Activated CD4-positive, alpha-beta T cell treated with anti-CD3 and anti-CD28 coated beads, Interleukin-2, amount 50 U/mL, for 4 hours (primary cell): Measurements from ENCODE around the gene EDNRA.

Experiments used
- DNase-seq, 2 experiments: peaks; one replicate each; pipeline ENCODE4 v3.0.0-alpha.2; 2020

The EDNRA gene

DNA sequence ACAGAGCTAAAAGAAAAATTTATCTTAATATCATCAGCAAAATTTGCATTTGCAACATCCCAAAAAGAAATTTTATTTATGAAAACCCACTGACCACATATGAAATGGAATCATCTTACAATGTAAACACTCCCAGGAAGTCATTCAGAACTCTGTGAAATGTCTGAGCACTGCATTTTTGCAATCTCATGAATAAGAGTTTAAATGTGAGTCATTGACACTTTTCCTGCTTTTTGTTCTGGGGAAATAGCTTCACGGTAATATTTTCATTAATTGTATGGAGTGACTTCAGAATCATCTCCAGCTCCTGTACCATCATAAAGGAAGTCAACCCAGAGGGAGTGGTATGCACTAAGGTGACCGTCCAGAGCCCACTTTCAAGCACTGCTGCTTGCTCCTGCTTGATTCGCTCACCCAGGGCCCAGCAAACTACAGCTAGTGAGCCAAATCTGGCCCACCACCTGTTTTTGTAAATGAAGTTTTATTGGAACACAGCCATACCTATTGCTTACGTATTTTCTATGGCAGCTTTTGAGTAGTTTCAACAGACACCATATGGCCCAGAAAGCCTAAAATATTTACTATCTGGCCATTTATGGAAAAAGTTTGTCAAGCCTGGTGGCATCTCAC is 17.2 kb downstream of the EDNRA start:
- no peak for DNase-seq

DNA sequence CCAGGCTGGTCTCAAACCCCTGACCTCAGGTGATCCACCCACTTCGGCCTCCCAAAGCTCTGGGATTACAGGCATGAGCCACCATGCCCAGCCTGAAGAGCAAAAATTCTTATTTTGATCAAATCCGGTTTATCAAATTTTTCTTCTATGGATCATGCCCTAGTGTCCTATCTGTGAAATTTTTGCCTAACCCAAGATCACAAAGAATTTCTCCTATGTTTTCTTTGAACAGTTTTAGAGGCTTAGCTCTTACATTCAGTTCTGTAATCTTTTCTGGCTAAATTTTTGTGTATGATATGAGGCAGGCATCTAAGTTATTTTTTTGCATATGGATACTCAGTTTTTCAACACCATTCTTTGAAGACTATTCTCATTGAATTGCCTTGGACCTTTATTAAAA is 27.4 kb downstream of the EDNRA start:
- DNase-seq, result no peak

DNA sequence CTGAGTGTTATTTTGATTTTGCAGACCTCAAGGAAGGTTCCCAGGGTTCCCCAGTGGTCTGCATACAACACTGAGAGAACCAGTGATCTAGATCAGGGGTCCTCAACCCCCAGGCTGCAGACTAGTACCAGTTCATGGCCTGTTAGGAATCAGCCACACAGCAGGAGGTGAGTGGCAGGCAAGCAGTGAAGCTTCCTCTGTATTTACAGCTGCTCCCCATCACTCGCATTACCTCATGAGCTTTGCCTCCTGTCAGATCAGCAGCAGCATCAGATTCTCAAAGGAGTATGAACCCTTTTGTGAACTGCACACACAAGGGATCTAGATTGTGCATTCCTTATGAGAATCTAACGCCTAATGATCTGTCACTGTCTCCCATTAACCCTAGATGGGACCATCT is 28.5 kb downstream of the EDNRA start:
- no peak for DNase-seq

DNA sequence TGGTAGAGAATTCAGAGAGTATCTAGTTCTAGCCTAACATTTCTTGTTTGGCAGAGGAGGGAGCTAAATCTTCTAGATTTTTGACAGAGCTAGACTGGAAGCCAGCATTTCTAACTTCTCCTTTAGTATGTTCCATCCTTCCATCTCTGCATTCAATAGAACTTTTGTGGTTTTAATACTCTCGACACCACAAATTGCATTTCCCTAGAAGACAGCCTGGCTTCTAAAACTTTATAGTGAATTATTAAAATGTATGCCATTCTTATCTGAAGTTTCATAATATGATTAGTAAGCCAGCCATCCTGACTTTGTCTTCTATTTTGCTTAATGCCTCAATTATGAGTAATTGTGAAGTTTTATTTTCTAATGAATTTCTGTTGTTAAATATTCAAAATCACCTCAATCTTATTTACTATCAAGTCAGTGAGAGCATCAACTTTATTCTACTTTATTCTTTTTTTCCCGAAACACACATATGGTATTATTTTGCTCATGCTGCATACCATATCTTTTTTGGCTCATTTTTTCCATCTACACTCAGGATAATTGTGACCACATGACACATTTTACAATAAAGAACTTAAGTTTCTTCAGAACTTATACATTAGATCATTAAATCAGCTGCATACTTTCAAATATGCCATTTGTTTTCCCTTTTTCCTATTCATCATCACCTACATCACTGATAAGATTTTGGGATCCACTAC is 30.2 kb downstream of the EDNRA start:
- DNase-seq, result no peak

DNA sequence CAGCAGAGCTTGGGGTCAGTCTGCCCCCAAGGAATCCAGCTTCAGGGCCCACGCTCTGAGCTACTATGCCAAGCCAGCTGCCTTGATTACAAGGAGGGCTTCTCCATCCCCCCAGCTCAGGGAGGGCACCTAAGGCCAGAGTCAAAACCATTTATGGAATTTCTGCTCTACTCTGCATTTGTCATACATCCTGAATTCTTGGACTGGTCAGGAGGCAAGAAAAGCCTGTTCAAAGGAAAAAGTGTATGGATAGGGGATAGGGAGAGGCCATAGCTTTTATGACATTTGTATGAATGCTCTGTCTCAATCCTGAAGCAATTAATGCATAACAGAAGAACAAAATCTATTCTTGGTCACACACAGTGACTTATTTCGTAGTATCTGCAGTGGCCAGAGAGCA is 32.2 kb downstream of the EDNRA start:
- DNase-seq, result no peak

DNA sequence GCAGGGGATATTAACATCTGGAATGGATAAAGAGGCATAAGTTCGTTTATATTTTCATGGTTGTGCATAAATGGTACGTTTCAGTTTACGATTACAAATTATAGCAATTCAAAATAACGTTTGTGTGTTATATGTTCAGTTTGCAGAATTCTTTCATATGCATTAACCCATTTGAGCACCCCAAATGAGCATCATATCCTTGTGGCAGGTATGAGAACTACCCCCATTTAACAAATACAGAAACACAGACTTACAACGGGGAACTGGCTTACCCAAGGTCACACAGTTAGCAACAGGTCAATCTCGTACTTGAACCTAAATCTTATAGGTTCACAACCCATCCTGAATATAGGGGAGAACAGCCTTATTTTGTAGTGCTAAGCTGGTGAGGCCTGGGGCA is 33.1 kb downstream of the EDNRA start:
- no peak for DNase-seq

DNA sequence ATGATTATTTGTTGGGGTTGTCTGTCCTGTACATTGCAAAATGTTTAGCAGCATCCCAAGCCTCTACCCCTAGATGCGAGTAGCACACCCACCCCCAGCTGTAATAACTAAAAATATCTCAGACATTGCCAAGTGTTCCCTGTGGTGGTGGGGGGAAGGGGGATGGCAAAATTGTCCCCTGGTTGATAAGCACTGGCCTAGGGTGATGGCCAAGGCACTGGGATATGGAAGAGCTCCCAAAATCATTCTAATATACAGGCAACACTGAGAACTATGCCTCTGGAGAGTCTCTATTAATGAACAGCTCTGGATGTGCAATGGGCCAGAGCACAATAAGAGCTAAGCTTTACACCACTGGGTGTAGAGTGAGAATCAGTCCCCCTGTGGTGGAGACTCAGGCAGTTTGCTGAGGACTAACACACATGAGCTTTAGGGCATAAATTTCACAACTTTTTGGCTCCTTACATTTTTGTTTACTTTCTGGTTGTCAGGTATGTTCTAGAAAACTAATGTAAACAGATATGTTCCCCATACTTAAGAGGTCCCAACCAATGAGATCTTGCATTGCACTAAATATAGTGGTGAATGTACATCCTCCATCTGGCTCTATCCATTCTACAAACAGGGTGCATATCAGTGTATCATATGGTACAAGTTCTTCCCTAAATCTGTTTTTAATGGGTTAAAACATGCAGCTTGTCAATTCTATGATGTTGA is 34.5 kb downstream of the EDNRA start:
- DNase-seq, result no peak

DNA sequence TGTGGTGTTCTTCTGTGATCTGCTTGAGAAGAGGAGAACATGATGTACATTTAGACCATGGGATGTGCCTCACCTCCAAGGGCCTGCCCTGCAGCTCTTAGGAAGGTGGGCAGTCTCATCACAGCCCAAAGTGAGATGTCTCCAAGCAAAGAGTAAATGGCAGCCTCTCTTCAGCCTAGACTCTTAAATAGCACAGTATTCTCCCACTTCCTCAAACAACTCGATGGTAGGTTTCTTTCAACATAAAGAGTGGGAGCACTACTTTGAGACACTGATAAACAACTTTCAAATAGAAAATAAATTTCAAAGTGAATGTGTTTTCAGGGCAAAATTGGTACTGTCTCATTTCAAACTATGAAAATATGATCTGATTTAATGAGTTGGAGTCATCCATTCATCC is 35.2 kb downstream of the EDNRA start:
- no peak for DNase-seq

DNA sequence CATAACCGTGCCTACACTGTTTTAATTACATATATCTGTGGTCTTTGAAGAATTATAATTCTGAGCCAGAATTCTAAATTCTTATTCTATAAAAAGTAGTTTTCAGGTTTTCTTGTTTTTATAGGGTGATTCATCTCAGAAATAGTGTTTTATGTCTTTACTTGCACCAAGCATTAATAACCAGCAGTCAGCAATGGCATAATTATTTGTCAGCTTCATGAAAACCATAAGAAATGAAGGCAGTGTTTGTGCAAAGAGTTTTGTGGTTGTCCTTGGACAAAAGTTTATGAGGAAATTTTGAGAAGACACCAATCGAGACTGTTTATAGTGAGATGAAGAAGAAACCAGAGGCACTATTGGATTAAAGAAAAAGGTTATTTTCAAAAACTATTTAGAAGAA is 37.2 kb downstream of the EDNRA start:
- DNase-seq, result no peak

DNA sequence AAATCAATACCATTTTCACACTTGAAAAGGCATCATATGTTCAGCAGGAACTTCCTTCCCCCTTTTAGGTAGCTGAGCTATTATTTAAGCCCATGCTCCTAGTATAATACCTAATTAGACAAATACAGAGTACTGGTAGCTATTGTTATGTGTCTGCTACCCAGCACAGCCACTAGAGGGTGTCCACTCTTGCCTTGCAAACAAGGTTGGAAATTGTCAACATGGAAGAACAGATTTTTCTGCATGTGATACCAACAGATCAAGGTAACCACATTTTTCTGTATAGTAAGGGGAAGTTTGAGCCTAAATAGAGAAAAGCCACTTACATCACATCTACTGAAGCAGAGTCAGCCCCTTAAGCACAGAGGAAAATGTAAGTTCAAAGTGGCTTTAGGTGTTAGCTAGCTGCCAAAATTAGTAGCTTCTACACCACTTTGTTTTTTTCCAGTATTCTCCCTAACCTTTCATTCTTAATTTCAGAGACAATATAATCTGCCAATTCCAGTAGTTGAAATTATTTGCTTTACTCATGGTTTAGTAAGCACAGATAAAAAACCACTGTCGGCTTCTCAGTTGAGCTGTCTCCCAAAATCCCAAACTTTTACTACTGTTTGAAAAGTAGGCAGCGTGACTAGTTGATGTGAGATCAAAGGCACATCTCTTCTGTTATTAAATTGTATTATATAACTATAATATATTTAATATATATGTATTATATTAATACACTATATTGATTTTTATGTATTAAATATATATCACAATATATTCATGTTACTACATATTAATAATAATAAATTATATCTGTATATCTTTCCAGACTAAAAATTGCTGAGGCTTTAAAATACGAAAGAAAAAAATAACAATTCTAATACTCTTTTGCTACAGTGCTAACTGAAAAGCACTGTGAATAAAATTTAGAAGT is 38.2 kb downstream of the EDNRA start:
- peak; percentile 17 for DNase-seq

DNA sequence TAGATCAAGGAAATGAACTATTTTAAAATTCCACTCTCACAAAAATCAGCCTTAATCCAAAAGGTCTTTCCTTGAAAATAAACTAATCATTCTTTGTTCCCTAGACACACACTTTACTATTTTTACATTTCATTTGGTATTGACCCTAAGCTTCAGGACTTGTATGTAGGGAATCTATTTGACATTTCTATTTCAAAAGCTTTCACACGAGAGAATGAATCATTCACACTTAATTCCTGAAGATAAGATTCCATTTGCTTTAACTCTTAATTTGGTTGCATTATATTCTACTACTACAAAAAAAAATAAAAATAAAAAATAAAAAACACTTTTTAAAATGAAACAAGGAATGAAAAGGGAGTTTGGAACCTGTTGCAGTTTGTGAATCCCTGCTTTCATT is 43.7 kb downstream of the EDNRA start:
- DNase-seq, result no peak

DNA sequence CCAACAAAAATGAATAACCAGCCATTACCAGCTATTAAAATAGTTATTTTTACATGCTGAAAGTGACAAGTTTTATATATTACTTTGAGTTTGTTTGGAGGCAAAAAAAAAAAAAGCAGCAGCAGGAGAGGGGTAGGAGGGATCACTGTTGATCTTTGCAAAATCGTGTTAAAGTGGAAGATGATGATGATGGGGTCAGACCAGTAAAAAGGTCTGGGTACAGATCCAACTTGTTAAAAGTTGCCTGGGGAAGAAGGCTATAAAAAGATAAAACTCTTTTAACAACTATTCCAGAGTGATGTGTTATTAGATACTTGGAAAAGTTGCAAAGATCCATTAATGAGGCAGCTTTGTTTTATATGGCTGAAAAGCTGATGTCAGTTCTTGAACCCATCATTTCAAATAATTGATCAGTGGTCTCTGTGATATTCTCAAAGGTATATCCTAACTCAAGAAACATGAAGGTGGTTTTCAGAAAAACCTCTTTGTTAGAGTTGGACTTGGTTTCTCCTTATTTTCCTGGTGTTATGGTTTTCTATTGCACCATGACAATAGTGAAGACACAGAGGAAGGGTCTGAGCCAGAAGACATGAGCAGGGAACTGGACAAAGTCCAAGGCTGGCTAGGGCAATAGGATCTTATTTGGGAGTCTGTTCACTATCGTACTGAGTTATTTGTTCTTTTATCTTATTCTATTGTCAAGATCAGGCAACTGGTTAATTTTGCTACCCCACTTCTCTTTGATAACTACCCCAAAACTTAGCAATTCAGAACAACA is 44.8 kb downstream of the EDNRA start:
- no peak for DNase-seq

DNA sequence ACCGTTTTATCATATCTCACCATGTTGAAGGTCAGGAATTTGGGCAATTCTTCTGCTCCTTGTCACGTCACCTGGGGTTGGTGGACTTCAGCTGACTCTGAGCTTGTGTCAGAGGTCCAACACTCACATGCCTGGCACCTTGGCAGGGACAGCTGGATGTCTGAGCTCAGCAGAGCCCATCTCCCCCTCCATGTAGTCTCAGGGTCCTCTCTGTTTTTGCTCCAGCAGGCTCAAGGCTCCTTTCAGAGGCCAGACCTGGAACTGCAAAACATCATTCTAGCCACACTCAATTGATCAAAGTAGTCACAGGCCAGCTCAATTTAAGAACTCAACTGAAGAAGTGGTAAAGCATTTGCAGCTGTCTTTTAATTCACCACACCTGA is 45.4 kb downstream of the EDNRA start:
- DNase-seq, result no peak

DNA sequence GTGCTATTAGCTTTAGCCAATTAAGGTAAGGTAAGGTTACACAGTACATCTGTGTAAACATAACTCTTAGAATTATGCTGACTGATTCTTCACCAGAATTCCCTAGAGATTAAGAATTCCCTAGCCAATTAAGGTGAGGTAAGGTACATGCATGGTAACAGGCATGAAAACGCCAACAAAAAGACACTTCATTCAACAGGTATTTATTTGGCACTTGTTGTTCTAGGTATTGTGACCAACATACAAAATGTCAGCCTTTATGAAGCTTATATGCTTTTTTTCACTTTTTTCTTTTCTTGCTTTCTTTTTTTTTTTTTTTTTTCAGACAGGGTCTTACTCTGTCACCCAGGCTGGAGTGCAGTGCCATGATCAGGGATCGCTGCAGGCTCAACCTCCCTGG is 47.2 kb downstream of the EDNRA start:
- no peak for DNase-seq

DNA sequence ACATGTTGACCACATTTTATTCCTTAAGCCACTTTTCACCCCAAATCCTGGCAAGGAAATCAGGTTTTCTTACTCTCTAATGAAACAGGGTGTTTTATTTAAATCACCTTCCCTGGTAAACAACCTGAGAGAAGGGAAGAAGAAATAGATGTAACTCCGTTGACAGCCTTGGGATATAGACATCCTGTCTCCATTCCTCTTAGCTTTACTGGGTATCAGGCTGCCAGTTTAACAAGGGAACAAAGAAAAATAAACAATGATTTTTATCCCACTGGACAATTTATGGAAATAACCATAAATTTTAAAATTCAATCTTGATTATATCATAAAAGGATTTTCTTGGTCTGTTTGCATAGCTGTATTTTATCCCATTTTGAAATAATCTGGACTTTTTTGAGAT is 49.2 kb downstream of the EDNRA start:
- no peak for DNase-seq

DNA sequence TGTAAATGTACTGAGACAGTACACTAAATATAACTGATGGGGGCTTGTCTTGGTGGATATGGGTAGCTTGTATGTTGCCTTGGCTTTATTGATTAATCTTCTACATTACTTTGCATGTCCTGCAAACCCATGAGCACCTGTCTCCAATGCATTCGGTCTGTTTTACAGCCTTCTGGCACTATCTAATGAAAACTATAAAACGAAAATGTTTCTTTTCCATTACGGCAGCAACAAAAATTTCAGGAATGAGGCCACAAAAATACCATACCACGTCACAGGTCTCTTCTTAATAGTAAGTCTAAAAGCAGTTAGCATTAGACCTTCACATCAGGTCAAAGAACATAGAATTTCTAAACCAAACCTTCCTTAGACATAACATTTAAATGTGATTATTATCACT is 49.8 kb downstream of the EDNRA start:
- DNase-seq, result no peak

DNA sequence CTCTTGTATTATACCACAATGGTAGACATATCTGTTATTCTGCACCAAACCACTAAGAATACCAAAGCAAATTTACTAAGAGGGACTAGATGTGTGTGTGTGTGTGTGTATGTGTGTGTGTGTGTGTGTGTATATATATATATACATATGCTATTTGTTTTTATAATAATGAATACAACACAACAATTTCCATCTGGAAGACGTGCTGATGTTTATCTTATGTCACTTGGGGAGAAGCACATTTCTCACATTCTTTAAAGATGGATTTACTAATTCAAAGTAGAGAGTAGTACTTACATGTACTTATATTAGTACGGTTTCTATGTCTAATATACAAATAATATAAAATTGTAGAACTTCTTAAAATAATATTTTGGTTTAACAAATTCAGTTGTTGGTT is 52.0 kb downstream of the EDNRA start:
- DNase-seq, result no peak

DNA sequence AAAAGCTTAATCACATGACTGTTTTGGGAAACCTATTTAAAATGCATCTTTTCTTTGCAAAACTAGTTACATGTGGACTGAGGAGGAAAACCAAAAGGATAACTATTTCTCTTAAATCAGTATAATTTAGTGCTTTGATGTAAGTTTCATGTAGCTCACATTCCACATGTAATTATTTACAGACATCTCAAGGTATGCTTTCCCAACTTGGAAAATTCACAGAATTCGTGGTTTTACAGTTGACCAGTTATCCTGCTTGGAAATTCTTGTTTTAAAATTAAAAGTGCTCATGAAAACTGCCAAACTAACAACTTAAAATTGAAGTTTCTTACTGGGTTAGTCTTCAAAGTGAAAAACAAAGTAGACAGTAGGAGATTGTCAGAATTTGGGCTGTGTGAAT is 52.4 kb downstream of the EDNRA start:
- no peak for DNase-seq

DNA sequence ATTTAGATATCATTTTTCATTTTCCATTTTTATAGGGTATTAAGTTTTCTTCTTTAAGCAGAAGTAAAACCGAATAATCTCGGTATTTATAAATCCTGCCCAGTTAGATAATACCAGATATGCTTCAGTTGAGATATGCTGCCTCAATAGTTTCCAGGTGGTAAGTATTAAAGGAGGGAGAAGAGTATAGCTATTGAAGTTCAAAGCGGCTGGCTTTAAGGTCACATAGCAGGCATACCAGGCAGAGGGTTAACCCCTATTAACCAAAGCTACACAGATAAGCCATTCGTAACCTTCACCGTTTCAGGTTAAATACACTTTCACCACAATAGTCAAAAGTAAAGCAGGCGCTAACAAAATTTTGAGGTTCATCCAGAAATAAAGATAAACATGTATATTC is 54.2 kb downstream of the EDNRA start:
- DNase-seq, result no peak

DNA sequence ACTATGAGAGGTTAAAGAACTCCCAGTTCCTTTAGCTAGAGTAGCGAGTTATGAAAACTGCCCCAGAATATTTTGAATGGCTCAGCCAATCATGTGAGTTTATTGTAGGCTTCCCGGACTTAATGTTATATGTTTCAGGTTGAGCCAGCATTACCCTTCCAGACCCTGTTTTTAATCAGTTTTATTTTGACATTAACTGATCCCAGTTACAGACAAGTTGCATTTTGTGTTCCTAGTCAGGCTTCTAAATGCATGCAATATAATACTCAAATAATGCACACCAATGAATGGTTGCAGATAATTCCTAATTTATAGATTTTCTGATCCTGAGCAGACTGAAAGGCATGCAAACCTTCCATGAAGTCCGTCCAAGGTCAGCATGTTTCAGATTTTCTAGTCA is 57.8 kb downstream of the EDNRA start:
- no peak for DNase-seq

DNA sequence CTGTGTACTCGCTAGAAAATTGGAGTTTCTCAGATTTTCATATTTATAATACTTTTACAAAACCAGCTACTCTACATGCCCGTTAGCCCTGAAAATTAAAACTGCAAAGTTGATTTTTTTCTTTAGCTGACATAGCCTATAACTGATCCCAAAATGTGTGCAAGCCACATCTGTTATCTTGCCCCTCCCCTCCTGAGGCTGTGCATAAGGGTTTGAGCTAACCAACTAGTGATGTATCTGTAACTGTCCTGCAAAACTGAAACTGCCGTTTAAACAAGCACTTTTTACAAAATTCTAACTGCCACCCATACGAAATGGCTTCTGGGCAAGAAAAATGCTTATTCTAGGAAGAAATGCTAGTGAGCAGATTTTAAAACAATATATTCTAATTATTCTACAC is 59.1 kb downstream of the EDNRA start:
- no peak for DNase-seq

DNA sequence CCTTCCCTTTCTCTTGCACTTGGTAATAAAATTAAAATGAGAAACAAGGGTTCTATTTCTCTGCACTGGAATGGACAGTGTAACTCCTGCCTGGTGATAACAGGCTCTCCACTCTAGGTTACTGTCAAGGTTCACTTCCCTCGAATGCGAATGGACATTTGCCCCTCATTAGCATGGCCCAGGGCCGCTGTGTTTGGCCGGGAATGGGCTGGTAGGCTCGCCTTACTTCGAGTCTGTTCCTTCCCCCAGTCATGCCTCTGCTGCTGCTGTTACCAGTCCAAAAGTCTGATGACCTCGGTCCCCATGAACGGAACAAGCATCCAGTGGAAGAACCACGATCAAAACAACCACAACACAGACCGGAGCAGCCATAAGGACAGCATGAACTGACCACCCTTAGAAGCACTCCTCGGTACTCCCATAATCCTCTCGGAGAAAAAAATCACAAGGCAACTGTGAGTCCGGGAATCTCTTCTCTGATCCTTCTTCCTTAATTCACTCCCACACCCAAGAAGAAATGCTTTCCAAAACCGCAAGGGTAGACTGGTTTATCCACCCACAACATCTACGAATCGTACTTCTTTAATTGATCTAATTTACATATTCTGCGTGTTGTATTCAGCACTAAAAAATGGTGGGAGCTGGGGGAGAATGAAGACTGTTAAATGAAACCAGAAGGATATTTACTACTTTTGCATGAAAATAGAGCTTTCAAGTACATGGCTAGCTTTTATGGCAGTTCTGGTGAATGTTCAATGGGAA is 61.5 kb downstream of the EDNRA start:
- no peak for DNase-seq
